GM21529 (cell line): ENCODE measurements around the gene LRMDA.

Experiments used
- ATAC-seq: cut with Tn5 transposase; IDR thresholded peaks from one replicate; pipeline ENCODE4 v1.9.1; 2021; ENCODE audit not compliant: unreplicated experiment

The LRMDA gene

DNA sequence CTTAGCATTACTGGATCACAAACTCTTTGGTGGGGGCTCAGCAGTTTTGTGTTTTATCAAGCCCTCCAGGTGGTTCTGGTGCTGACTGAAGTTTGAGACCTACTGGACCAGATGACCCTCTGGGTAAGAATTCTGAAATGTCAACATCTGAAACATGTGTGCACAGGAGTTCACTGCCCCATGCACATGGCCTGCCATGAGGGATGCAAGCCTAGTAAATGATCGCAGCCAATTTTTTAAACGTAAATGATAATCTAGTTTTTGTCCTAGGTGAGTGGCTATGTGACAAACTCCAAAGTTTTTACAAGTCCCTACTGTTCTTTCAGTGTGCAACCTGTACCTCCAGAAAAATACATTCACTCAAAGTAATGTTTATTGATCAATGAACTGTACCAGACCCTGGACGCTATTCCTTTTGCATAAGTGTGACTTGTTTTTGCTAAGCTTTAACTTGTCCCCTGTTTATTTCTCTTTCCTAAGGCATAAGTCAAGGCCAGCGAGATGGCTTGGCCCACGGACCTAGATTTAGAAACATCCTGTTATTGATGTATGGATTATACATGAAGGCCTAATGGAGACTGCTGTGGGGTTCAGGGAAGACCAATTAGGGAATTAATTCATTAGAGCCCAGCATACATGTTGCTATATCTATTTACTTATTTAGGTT lies 531.1 kb downstream of the LRMDA start:
- no peak for ATAC-seq

GRCh38 chr10:75967491-75967890 lies 536.1 kb downstream of the LRMDA start:
- ATAC-seq = no peak

DNA sequence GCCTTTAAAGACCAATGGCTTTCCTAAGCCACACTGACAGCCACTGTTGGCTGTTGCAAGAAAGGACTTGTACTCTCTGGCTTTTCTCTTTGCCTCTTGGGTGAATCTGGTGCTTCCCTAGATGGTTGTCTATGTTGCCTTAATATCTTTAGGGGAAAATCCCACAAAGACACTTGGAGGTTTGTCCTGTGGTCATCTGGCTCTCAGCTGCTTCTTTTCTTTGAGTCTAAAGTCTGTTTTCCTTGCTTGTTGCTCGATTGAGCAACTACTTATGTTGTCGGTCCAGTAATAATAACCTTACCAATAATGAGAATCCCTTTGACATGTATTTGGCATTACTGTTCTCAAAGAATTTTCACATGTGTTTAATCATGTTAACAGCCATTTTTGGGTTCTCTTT lies 537.6 kb downstream of the LRMDA start:
- no peak for ATAC-seq

- ATAC-seq = no peak
Measured at GRCh38 chr10:75971402-75972211, 540.2 kb downstream of the LRMDA start.

GRCh38 chr10:75972491-75973276 lies 541.3 kb downstream of the LRMDA start:
- ATAC-seq = no peak

DNA sequence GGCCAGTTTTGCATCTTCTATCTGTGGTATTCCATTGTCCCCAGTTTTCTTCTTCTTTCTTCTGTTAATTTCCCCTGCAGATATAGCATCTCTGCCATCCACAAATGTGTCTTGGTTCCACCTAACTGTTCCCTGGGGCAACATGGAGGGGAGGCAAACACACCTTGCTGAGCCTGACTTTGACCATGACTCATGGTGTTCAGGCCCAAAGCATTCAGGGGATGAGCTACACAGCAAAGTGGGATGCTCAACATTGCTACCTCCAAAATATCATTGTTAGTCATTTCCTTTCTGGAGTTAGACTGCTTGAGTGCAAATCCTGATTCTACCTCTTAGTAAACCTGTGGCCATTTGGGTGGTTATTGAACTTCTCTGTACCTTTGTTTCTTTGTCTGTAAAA lies 542.7 kb downstream of the LRMDA start:
- ATAC-seq = no peak

DNA sequence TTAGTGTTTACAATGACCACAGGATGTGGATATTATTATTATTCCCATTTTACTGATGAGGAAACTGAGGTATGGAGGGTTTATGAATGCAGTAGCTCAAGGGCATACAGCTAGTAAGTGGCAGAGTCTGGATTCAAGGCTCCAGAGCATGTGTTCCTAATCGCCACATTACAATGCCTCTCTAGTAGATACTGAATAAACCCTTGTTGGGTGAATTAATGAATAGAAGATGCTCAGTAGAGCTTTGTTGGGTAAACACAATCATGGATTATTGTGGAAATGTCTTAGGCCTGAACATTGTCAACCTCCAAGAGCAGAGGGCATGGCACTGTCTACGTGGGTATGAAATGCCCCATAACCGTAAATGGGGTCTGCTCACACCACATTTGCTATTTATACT lies 545.3 kb downstream of the LRMDA start:
- ATAC-seq = no peak

GRCh38 chr10:75977139-75977538 lies 545.7 kb downstream of the LRMDA start:
- ATAC-seq = no peak

GRCh38 chr10:75978213-75978612 lies 546.8 kb downstream of the LRMDA start:
- ATAC-seq = no peak

- no peak for ATAC-seq
Measured at GRCh38 chr10:75980419-75981002, 549.1 kb downstream of the LRMDA start.

DNA sequence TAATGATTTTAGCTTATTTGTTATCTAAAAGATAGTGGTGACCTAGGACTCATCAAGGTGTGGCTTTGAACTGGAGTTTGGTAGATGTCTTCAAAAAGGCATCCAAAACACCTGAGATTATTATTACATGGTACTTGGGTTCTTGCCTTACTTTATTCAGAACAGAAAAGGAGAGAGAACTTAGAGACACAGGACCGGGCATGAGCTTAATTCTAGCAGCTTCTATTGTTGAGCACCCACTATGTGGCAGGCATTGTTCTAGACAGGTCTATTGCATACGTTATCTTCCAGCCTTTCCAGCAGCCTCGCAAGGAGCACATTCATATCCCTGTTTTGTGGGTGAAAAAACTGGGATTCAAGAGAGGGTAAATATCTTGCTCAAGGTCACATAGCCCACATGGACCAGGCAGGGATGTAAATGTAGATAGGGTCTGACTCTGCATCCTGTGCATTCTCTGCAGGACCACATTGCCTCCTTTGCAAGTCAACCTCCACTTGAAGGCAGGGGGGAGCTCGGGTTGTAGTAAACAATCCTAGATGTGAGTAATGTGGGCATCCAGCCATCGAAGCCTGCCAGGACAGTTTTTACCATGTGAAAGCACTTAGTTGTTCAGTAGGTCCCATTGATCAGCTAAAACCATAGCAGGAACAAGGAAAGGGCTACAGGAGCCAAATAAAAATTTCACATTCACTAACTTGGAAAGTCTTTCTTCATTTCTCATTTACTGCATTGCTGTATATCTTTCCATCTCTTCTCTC lies 551.4 kb downstream of the LRMDA start:
- no peak for ATAC-seq

- ATAC-seq = no peak
Measured at GRCh38 chr10:75984067-75984466, 552.6 kb downstream of the LRMDA start.

- no peak for ATAC-seq
Measured at GRCh38 chr10:75987616-75988015, 556.2 kb downstream of the LRMDA start.

DNA sequence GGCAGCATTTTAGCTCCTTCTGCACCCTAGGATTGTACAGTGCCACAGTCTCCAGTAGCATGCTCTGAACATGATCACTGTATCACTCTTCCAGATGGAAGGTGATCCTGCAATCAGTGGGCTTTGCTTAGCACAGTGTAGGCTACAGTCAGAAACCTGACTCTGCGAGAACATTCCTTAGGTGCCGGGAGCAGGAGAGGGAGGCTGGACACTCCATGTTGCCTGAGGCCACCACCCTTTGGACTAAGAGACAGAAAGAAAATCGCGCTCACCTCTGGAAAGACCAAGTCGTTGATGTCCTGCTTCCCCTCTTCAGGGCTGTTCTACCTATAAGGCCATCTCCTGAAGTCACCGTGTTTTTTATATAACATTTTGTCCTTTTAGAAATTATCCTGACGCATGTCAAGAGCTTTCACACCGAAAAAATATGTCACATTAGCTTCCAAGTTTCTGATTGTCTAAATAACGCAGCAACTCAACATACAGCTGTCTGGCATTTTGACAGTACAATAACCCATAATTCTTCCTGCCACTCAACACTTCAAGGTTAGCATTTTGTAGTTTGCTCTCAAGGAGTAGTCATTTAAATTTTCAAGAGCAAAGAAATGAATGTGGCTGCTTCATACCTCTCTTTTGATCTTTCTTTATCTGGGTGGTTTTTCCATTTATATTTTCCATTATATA lies 563.1 kb downstream of the LRMDA start:
- no peak for ATAC-seq

DNA sequence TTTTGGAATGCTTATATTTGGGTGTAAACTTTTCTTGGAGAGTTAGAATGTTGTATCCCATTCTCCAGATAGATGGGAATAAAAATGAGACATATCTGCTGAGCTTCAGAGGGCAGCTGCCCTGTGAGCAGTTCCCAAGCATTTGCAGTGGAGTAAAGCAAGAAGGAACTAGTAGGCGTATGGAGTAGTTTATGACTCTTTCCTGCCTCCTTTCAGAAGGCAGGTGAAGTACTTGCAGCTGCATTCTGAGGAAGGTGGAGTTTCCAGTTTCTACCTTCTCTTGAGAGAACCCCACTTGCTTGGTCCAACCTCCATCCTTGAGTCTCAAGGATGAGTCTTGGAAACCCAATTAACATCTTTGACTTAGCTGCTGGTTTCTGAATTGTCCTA lies 563.6 kb downstream of the LRMDA start:
- no peak for ATAC-seq

DNA sequence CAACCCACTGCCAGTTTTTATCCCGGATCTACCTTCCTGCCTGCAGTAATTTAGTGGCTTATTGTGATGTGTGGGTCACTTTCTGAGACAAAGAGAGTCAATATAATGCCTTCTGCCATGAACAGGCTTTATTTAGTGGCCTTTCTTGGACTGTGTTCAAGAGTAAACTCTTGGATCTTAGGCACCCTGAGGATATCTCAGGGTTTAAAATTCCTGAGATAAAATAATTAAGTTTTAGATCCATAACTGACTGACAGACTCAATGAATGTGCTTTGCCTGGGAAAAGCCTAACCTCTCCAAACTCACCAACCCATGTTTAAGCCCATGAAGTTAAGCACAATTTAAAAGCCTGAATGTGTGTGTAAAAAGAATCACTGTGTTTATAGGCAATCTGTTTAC lies 564.3 kb downstream of the LRMDA start:
- no peak for ATAC-seq

GRCh38 chr10:75999001-75999400 lies 567.6 kb downstream of the LRMDA start:
- ATAC-seq = no peak

DNA sequence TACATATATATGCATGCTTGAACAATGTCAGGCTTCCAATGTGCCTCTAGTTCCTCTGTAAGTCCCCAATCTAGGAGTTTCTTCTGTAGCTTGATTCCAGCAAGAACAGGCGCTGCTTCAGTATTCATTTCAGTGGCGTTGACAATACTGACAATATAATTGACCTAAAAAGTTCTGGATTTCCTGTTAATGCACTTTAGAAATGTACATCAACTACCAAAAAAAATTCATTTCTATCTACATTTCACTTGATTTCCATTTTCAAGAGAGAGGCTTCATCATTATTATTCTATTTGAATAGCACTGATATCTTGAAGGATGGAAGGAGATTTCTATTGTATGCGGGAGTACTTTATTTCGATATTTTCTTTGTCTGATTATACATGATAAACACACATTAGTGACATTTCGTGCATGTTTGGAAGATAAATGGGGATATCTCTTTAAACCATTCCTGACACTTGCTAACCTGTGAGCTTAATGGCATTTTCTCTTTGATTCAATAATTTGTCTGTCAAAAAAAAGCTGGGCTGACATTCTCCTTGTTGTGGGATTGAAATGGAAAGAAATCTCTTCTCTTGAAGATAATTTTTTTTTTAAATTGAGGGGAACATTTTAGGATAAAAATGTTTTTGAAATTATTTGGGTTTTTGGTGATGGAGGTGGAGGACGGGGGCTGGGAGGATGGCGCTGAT lies 568.2 kb downstream of the LRMDA start:
- no peak for ATAC-seq

GRCh38 chr10:76000550-76000949 lies 569.1 kb downstream of the LRMDA start:
- ATAC-seq = no peak

GRCh38 chr10:76001019-76001418 lies 569.6 kb downstream of the LRMDA start:
- ATAC-seq = no peak
